Endodermal cell (in vitro differentiated cells): ENCODE measurements around the gene PIGS. TPM values are rescaled to one million over a fixed set of nuclear protein-coding genes. Genes with fewer than 3 reads are reported as not detected.

Source experiments
- DNase-seq: peaks from one replicate; pipeline ENCODE4 v3.0.0-alpha.2; 2017
- H3K27ac ChIP-seq: 2 replicates; pipeline ENCODE4 v1.5.1; 2013; ENCODE audit warnings: mild to moderate bottlenecking, low read depth, low read length, moderate library complexity
- H3K27me3 ChIP-seq: 2 replicates; pipeline ENCODE4 v1.6.1; 2013; ENCODE audit warnings: mild to moderate bottlenecking, low read length, moderate library complexity; ENCODE audit not compliant: insufficient read depth, control insufficient read depth, poor library complexity, severe bottlenecking
- H3K36me3 ChIP-seq: 2 replicates; pipeline ENCODE4 v1.7.0; 2013; ENCODE audit warnings: mild to moderate bottlenecking, low read length, moderate library complexity; ENCODE audit not compliant: control insufficient read depth, insufficient read depth
- H3K4me1 ChIP-seq: one replicate; pipeline ENCODE4 v1.7.0; 2013; ENCODE audit warnings: low read length; ENCODE audit not compliant: control insufficient read depth, insufficient read depth
- H3K4me3 ChIP-seq: 2 replicates; pipeline ENCODE4 v1.5.1; 2013; ENCODE audit warnings: mild to moderate bottlenecking, low read length, moderate library complexity
- H3K9ac ChIP-seq: 2 replicates; pipeline ENCODE4 v1.6.1; 2013; ENCODE audit warnings: mild to moderate bottlenecking, low read length, moderate library complexity; ENCODE audit not compliant: poor library complexity, severe bottlenecking; ENCODE audit errors: extremely low read depth
- H3K9me3 ChIP-seq: 2 replicates; pipeline ENCODE4 v1.6.1; 2013; ENCODE audit warnings: mild to moderate bottlenecking, low read length, moderate library complexity; ENCODE audit not compliant: control insufficient read depth
- H3K27ac Mint-ChIP-seq: 2 replicates; pipeline ENCODE4 v1.8.0; 2020; ENCODE audit warnings: mixed read lengths
- H3K27me3 Mint-ChIP-seq: 2 replicates; pipeline ENCODE4 v1.8.0; 2021; ENCODE audit warnings: mild to moderate bottlenecking, mixed read lengths; ENCODE audit not compliant: insufficient read depth
- H3K36me3 Mint-ChIP-seq: 2 replicates; pipeline ENCODE4 v1.8.0; 2020; ENCODE audit warnings: low read depth, mixed read lengths
- H3K4me1 Mint-ChIP-seq: 2 replicates; pipeline ENCODE4 v1.8.0; 2020; ENCODE audit warnings: mixed read lengths
- H3K4me3 Mint-ChIP-seq: 2 replicates; pipeline ENCODE4 v1.8.0; 2020; ENCODE audit warnings: mild to moderate bottlenecking, moderate library complexity, mixed read lengths
- H3K9me3 Mint-ChIP-seq: 2 replicates; pipeline ENCODE4 v1.8.0; 2020; ENCODE audit warnings: mild to moderate bottlenecking, mixed read lengths
- WGBS, 2 experiments: methylation state at CpG; one replicate each; pipeline versions ENCODE4 v1.1.5 to v1.1.7; 2013; ENCODE audit warnings: missing lambda C conversion rate in 2 of 2, mixed read lengths in 1 of 2; ENCODE audit not compliant: insufficient coverage in 1 of 2, insufficient read length in 1 of 2; 5-methylcytosine and 5-hydroxymethylcytosine counted together
- total RNA-seq, 2 donors: library from RNA; stranded (reverse); fragmentation: NEBNext Ultra II Directional in 1 of 2; extraction: Animal tissue kit (Norgen Biotek cat#: 25700) in 1 of 2; gene quantifications; 2 replicates in 1 of 2; 3 replicates in 1 of 2; pipeline ENCODE4 v1.2.1, GENCODE V29; 2021
- TF ChIP-seq, protein P1 (sequence below): fragments of 200-600 bp; sonication (generic); conservative IDR thresholded peaks from 2 replicates; pipeline ENCODE4 v1.5.0; 2021; ENCODE audit warnings: antibody characterized with exemption, mild to moderate bottlenecking

PIGS gene
- total RNA-seq, 2 donors from 2014 or later: 34.9 to 43.0 TPM

DNA sequence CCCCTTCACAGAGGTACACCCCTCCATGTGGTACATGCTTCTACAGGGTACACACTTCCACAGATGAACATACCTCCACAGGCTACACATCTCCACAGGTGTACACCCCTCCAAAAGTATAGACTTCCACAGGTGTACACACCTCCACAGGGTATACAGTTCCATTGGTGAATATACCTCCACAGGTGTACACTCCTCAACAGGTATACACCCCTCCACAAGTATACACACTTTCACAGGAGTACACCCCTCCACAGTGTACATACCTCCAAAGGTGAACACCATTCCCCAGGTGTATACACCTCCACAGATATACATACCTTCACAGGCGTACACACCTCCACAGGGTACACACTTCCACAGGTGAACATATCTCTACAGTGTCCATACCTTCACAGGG lies 55.8 kb downstream of the PIGS start:
- no peak for DNase-seq
- Mint-ChIP-seq H3K9me3 (peaks cover 9% of the 10 kb centered on the region), H3K27ac (no peak overlapping the region), H3K27me3 (peaks cover 23% of the 10 kb centered on the region), H3K4me1 (no peaks in the 10 kb centered on the region), H3K4me3 (no peak overlapping the region), H3K36me3 (no peaks in the 10 kb centered on the region)
- peaks cover 14% of the 10 kb centered on the region for H3K27me3 ChIP-seq
- H3K9me3 ChIP-seq: peaks cover 4% of the 10 kb centered on the region
- no peak overlapping the region for H3K4me3 ChIP-seq
- H3K9ac ChIP-seq: no peak overlapping the region
- 87 to 100% methylated on average over 1 of the region's 1 CpG for WGBS, 2 experiments
- H3K36me3 ChIP-seq: no peaks in the 10 kb centered on the region
- H3K27ac ChIP-seq: no peak overlapping the region
- TF ChIP-seq, protein P1, sequence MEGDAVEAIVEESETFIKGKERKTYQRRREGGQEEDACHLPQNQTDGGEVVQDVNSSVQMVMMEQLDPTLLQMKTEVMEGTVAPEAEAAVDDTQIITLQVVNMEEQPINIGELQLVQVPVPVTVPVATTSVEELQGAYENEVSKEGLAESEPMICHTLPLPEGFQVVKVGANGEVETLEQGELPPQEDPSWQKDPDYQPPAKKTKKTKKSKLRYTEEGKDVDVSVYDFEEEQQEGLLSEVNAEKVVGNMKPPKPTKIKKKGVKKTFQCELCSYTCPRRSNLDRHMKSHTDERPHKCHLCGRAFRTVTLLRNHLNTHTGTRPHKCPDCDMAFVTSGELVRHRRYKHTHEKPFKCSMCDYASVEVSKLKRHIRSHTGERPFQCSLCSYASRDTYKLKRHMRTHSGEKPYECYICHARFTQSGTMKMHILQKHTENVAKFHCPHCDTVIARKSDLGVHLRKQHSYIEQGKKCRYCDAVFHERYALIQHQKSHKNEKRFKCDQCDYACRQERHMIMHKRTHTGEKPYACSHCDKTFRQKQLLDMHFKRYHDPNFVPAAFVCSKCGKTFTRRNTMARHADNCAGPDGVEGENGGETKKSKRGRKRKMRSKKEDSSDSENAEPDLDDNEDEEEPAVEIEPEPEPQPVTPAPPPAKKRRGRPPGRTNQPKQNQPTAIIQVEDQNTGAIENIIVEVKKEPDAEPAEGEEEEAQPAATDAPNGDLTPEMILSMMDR: no peak
- no peaks in the 10 kb centered on the region for H3K4me1 ChIP-seq

GRCh38 chr17:28514561-28515002 lies 56.7 kb downstream of the PIGS start:
- no peaks in the 10 kb centered on the region for H3K36me3 ChIP-seq
- no peak overlapping the region for H3K9ac ChIP-seq
- H3K27ac Mint-ChIP-seq: no peak overlapping the region
- peaks cover 4% of the 10 kb centered on the region for H3K9me3 ChIP-seq
- no peak overlapping the region for H3K4me3 Mint-ChIP-seq
- peaks cover 15% of the 10 kb centered on the region for H3K27me3 ChIP-seq
- H3K4me3 ChIP-seq: no peak overlapping the region
- TF ChIP-seq, protein P1: no peak
- peaks cover 9% of the 10 kb centered on the region for H3K9me3 Mint-ChIP-seq
- peaks cover 24% of the 10 kb centered on the region for H3K27me3 Mint-ChIP-seq
- H3K4me1 Mint-ChIP-seq: no peaks in the 10 kb centered on the region
- 70 to 84% methylated on average over 3 to 16 of the region's 16 CpGs for WGBS, 2 experiments
- H3K36me3 Mint-ChIP-seq: no peaks in the 10 kb centered on the region
- H3K27ac ChIP-seq: no peak overlapping the region
- H3K4me1 ChIP-seq: no peaks in the 10 kb centered on the region
- DNase-seq: no peak

DNA sequence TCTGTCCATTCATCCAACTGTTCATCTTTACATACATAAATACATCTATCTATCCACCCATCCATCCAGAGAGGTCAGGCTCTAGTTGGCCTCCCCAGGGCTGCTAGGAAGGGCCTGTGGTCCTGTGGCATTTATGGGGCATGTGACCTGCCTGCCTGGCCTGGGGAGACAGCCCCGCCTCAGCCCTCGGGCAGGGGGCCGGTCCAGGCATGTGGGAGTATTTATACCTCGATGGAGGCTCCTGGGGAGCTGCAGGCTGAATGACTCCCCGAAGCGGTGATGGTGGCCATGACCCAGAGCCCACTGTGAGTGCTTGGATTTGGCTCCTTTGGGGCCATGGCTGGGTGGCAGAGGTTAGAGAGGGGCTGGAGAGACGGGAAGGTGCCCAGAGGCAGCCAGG lies 57.8 kb downstream of the PIGS start:
- no peaks in the 10 kb centered on the region for H3K4me1 ChIP-seq
- H3K4me3 Mint-ChIP-seq: no peak overlapping the region
- peaks cover 9% of the 10 kb centered on the region for H3K9me3 Mint-ChIP-seq
- H3K27me3 Mint-ChIP-seq: peaks cover 22% of the 10 kb centered on the region
- H3K27ac Mint-ChIP-seq: no peak overlapping the region
- DNase-seq: no peak
- peaks cover 19% of the 10 kb centered on the region for H3K27me3 ChIP-seq
- no peaks in the 10 kb centered on the region for H3K4me1 Mint-ChIP-seq
- TF ChIP-seq, protein P1: no peak
- H3K36me3 Mint-ChIP-seq: no peaks in the 10 kb centered on the region
- no peak overlapping the region for H3K27ac ChIP-seq
- H3K4me3 ChIP-seq: no peak overlapping the region
- WGBS, 2 experiments: 90 to 91% methylated on average over 4 to 7 of the region's 7 CpGs
- H3K9me3 ChIP-seq: peaks cover 4% of the 10 kb centered on the region
- no peak overlapping the region for H3K9ac ChIP-seq
- H3K36me3 ChIP-seq: no peaks in the 10 kb centered on the region
